Stimulated activated CD8-positive, alpha-beta memory T cell treated with anti-CD3 and anti-CD28 coated beads, Interleukin-2, amount 100 ng/mL, for 48 hours (primary cell): Measurements from ENCODE around the gene PI4K2B.
A peak's percentile ranks its signal among the peaks of the same experiment; 100 is the strongest.
"Not testable (repeated sequence)": the region's sequence is repeated elsewhere in the genome, so short reads cannot be mapped to it uniquely, and the experiment has no call there.

ENCODE experiments used
- DNase-seq, 2 donors: peaks; one replicate each; pipeline ENCODE4 v3.0.0-alpha.2; 2020; ENCODE audit warnings: low read depth in 2 of 2

The PI4K2B gene

GRCh38 chr4:25233737-25234389 is at the start of gene PI4K2B:
Gene PI4K2B (plus strand): TSS chr4:25234033. CDS start chr4:25234164, 131 bp downstream.
- DNase-seq = peak; percentile 87 to 96

GRCh38 chr4:25184056-25184455 is 49.8 kb upstream of the PI4K2B start:
- DNase-seq = no peak

- no peak for DNase-seq
These were observed 43.4 kb upstream of the PI4K2B start for GRCh38 chr4:25190407-25190806.

GRCh38 chr4:25198713-25199112 is 35.1 kb upstream of the PI4K2B start:
- no peak for DNase-seq

- no peak for DNase-seq
These were observed 25.8 kb upstream of the PI4K2B start for GRCh38 chr4:25207997-25208396.

- DNase-seq = no peak
These were observed 24.1 kb upstream of the PI4K2B start for GRCh38 chr4:25209702-25210101.

- DNase-seq = no peak
These were observed 22.1 kb upstream of the PI4K2B start for GRCh38 chr4:25211721-25212120.

- no peak for DNase-seq
These were observed 21.0 kb upstream of the PI4K2B start for GRCh38 chr4:25212822-25213221.

- DNase-seq = no peak
These were observed 20.4 kb upstream of the PI4K2B start for GRCh38 chr4:25213347-25213979.

- DNase-seq = not testable (repeated sequence)
These were observed 19.1 kb upstream of the PI4K2B start for GRCh38 chr4:25214750-25215149.

- no peak for DNase-seq
These were observed 18.3 kb upstream of the PI4K2B start for GRCh38 chr4:25215511-25215910.

GRCh38 chr4:25221377-25221776 is 12.5 kb upstream of the PI4K2B start:
- no peak for DNase-seq

- DNase-seq = no peak
These were observed 9.9 kb upstream of the PI4K2B start for GRCh38 chr4:25223802-25224375.

GRCh38 chr4:25229804-25230203 is 4.0 kb upstream of the PI4K2B start:
- DNase-seq = no peak

GRCh38 chr4:25233194-25233593 is 639 bp upstream of the PI4K2B start:
- DNase-seq = no peak

- peak; percentile 15 to 17 for DNase-seq
These were observed 847 bp downstream of the PI4K2B start for GRCh38 chr4:25234390-25235370.

GRCh38 chr4:25235401-25235800 is 1.6 kb downstream of the PI4K2B start:
- DNase-seq = no peak

GRCh38 chr4:25236030-25236429 is 2.2 kb downstream of the PI4K2B start:
- DNase-seq = not testable (repeated sequence)

GRCh38 chr4:25236971-25237370 is 3.1 kb downstream of the PI4K2B start:
- no peak for DNase-seq

GRCh38 chr4:25238052-25238451 is 4.2 kb downstream of the PI4K2B start:
- no peak for DNase-seq

- not testable (repeated sequence) for DNase-seq
These were observed 5.7 kb downstream of the PI4K2B start for GRCh38 chr4:25239528-25239927.

GRCh38 chr4:25240754-25241210 is 6.9 kb downstream of the PI4K2B start:
- not testable (repeated sequence) for DNase-seq
